ENCODE data around the gene PRKCQ.
"Not testable (repeated sequence)": the region's sequence is repeated elsewhere in the genome, so short reads cannot be mapped to it uniquely, and the experiment has no call there.

DNA sequence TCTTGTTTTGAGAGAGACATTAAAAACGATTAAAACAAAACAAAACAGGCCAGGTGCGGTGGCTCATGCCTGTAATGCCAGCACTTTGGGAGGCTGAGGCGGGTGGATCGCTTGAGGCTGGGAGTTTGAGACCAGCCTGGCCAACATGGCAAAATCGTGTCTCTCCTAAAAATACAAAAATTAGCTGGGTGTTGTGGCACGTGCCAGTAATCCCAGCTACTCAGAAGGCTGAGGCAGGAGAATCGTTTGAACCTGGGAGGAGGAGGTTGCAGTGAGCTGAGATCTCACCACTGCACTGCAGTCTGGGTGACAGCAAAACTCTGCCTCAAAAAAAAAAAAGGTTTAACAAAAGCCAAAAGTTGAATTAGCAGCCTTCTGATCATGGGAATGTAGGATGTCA lies 1.1 kb upstream of the PRKCQ start:
- not testable (repeated sequence) for TF ChIP-seq CTCF, POLR2A (IDR thresholded peaks at IDR 0.05)

Data from breast epithelium (tissue), 3 donors.